HepG2 (cell line): ENCODE results near the gene CNPY4. TPM values are rescaled to one million over a fixed set of nuclear protein-coding genes. Genes with fewer than 3 reads are reported as not detected.

Experiments
- CEBPG ChIP-seq: IDR thresholded peaks from 2 replicates; pipeline ENCODE4 v1.6.1; 2016
- KLF13 ChIP-seq: sonication (generic); formaldehyde crosslinking; IDR thresholded peaks from 2 replicates; pipeline ENCODE4 v1.4.0; 2020; ENCODE audit warnings: mild to moderate bottlenecking, missing genetic modification reagents
- RFX3 ChIP-seq: IDR thresholded peaks from 2 replicates; pipeline ENCODE4 v1.6.1; 2016; ENCODE audit warnings: missing biosample characterization, missing genetic modification reagents
- RFXANK ChIP-seq: IDR thresholded peaks from 2 replicates; pipeline ENCODE4 v1.6.1; 2016
- RFXAP ChIP-seq: sonication (generic); formaldehyde crosslinking; IDR thresholded peaks from 2 replicates; pipeline ENCODE4 v1.4.0; 2020; ENCODE audit warnings: missing genetic modification reagents, borderline replicate concordance
- RORA ChIP-seq: sonication (generic); formaldehyde crosslinking; IDR thresholded peaks from 2 replicates; pipeline ENCODE4 v1.5.0; 2020; ENCODE audit warnings: mild to moderate bottlenecking, missing genetic modification reagents, moderate library complexity
- RXRB ChIP-seq: IDR thresholded peaks from 2 replicates; pipeline ENCODE4 v1.6.1; 2016; ENCODE audit warnings: borderline replicate concordance, missing genetic modification reagents, missing compliant biosample characterization
- SMARCE1 ChIP-seq: fragments of 450-650 bp; IDR thresholded peaks from 2 replicates; pipeline ENCODE4 v1.6.1; 2017; ENCODE audit warnings: borderline replicate concordance
- SPEN ChIP-seq: sonication (generic); formaldehyde crosslinking; IDR thresholded peaks from 2 replicates; pipeline ENCODE4 v1.5.1; 2020; ENCODE audit warnings: low read depth, mild to moderate bottlenecking, missing genetic modification reagents
- SYNCRIP ChIP-seq: fragments of 200-400 bp; formaldehyde crosslinking; IDR thresholded peaks from 2 replicates; pipeline ENCODE4 v1.6.1; 2018; ENCODE audit warnings: mild to moderate bottlenecking, low read depth, low read length; ENCODE audit not compliant: insufficient read depth
- TCF7 ChIP-seq: sonication (generic); IDR thresholded peaks from 2 replicates; pipeline ENCODE4 v1.6.1; 2016; ENCODE audit warnings: antibody characterized with exemption, low read depth
- ZBTB40 ChIP-seq, 2 experiments: fragments of 450-650 bp in 1 of 2; sonication (generic) in 1 of 2; formaldehyde crosslinking in 1 of 2; IDR thresholded peaks; 2 replicates each; pipeline versions ENCODE4 v1.6.1 to v1.8.0; 2016 to 2022; ENCODE audit warnings: antibody characterized with exemption in 1 of 2, mild to moderate bottlenecking in 1 of 2, missing genetic modification reagents in 1 of 2
- ZNF644 ChIP-seq: IDR thresholded peaks from 2 replicates; pipeline ENCODE4 v1.6.1; 2016; ENCODE audit warnings: low read depth
- ZNF674 ChIP-seq: sonication (generic); formaldehyde crosslinking; IDR thresholded peaks from 2 replicates; pipeline ENCODE4 v1.5.0; 2020; ENCODE audit warnings: low read depth, mild to moderate bottlenecking, missing genetic modification reagents
- ZNF713 ChIP-seq: sonication (generic); formaldehyde crosslinking; IDR thresholded peaks from 2 replicates; pipeline ENCODE4 v1.4.0; 2020; ENCODE audit warnings: mild to moderate bottlenecking, missing genetic modification reagents
- polyA plus RNA-seq, 8 experiments: library from polyadenylated mRNA; depleted of rRNA in 3 of 8; stranded (reverse) in 7 of 8; unstranded in 1 of 8; fragments of >200 nt; fragmentation: Illumina TruSeq in 4 of 8; extraction: Trizol in 4 of 8; gene quantifications; 2 replicates each; pipeline versions ENCODE4 v1.2.1 to v1.2.3, GENCODE V29; 2011 to 2016; ENCODE audit warnings: low read depth in 4 of 8, missing spikeins in 1 of 8, mixed read lengths in 1 of 8; ENCODE audit not compliant: insufficient read depth in 1 of 8
- total RNA-seq, 5 experiments: library from RNA; depleted of rRNA; stranded (reverse); fragments of >200 nt; fragmentation: Illumina TruSeq; extraction: Trizol; gene quantifications; 2 replicates each; pipeline ENCODE4 v1.2.3, GENCODE V29; 2016; ENCODE audit warnings: low read depth in 1 of 5
- TF ChIP-seq, protein P1 (sequence below): sonication (generic); formaldehyde crosslinking; IDR thresholded peaks from 2 replicates; pipeline ENCODE4 v1.4.0; 2020; ENCODE audit warnings: mild to moderate bottlenecking, missing genetic modification reagents, borderline replicate concordance

The CNPY4 gene
- total and polyA plus RNA-seq, 2 of the 13 experiments (the other 11 are each of a cell fraction or from before 2014, with no cell fraction given), result 6.2 to 12.7 TPM

GRCh38 chr7:100119072-100119969 lies at the start of gene CNPY4, which contains the start of gene TAF6 (continued):
- TF ChIP-seq, protein P1, sequence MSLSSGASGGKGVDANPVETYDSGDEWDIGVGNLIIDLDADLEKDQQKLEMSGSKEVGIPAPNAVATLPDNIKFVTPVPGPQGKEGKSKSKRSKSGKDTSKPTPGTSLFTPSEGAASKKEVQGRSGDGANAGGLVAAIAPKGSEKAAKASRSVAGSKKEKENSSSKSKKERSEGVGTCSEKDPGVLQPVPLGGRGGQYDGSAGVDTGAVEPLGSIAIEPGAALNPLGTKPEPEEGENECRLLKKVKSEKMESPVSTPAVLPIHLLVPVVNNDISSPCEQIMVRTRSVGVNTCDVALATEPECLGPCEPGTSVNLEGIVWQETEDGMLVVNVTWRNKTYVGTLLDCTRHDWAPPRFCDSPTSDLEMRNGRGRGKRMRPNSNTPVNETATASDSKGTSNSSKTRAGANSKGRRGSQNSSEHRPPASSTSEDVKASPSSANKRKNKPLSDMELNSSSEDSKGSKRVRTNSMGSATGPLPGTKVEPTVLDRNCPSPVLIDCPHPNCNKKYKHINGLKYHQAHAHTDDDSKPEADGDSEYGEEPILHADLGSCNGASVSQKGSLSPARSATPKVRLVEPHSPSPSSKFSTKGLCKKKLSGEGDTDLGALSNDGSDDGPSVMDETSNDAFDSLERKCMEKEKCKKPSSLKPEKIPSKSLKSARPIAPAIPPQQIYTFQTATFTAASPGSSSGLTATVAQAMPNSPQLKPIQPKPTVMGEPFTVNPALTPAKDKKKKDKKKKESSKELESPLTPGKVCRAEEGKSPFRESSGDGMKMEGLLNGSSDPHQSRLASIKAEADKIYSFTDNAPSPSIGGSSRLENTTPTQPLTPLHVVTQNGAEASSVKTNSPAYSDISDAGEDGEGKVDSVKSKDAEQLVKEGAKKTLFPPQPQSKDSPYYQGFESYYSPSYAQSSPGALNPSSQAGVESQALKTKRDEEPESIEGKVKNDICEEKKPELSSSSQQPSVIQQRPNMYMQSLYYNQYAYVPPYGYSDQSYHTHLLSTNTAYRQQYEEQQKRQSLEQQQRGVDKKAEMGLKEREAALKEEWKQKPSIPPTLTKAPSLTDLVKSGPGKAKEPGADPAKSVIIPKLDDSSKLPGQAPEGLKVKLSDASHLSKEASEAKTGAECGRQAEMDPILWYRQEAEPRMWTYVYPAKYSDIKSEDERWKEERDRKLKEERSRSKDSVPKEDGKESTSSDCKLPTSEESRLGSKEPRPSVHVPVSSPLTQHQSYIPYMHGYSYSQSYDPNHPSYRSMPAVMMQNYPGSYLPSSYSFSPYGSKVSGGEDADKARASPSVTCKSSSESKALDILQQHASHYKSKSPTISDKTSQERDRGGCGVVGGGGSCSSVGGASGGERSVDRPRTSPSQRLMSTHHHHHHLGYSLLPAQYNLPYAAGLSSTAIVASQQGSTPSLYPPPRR (CRISPR knock-in tag), result 0 out of 2 replicates have a peak, but pooled peaks have one; percentile 11
- TF ChIP-seq KLF13 (CRISPR knock-in tag) (no peak), RFXAP (CRISPR knock-in tag) (peak; percentile 83; the same call in 1 of the 2 replicates), RORA (CRISPR knock-in tag) (no peak), ZNF644 (CRISPR knock-in tag) (no peak), SPEN (CRISPR knock-in tag) (peak; percentile 0; the same call in 1 of the 2 replicates), CEBPG (no peak), SYNCRIP (no peak), RFX3 (CRISPR knock-in tag) (peak; percentile 78), ZNF713 (CRISPR knock-in tag) (no peak), ZBTB40 (IDR thresholded peaks at IDR 0.05) (no peak), ZBTB40 (CRISPR knock-in tag; IDR thresholded peaks at IDR 0.05) (peak; percentile 84), RXRB (CRISPR knock-in tag) (peak; percentile 57), RFXANK (CRISPR knock-in tag) (0 out of 2 replicates have a peak, but pooled peaks have one; percentile 40), ZNF674 (no peak), TCF7 (no peak), SMARCE1 (no peak)
